C4-2B (cell line): ENCODE results near the gene CUX1.

Source experiments
- ZFX ChIP-seq: fragments of 450-650 bp; IDR thresholded peaks from 2 replicates; pipeline ENCODE4 v1.6.1; 2017
- TF ChIP-seq, protein P1 (sequence below): fragments of 450-650 bp; conservative IDR thresholded peaks from 2 replicates; pipeline ENCODE4 v1.5.1; 2017; ENCODE audit warnings: mild to moderate bottlenecking

DNA sequence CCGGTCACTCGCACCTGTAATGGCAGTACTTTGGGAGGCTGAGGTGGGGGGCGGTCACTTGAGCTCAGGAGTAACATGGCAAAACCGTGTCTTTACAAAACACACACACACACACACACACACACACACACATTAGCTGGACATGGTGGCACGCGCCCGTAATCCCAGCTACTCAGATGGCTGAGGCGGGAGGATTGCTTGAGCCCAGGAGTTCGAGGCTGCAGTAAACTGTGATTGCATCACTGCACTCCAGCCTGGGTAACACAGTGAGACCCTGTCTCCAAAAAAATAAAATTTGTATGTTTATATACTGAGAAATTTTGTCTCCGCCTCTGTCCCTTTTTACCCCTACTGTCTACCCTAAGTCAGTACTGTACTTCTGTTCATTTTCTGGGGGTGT, 86.6 kb downstream of the CUX1 start:
- TF ChIP-seq, protein P1, sequence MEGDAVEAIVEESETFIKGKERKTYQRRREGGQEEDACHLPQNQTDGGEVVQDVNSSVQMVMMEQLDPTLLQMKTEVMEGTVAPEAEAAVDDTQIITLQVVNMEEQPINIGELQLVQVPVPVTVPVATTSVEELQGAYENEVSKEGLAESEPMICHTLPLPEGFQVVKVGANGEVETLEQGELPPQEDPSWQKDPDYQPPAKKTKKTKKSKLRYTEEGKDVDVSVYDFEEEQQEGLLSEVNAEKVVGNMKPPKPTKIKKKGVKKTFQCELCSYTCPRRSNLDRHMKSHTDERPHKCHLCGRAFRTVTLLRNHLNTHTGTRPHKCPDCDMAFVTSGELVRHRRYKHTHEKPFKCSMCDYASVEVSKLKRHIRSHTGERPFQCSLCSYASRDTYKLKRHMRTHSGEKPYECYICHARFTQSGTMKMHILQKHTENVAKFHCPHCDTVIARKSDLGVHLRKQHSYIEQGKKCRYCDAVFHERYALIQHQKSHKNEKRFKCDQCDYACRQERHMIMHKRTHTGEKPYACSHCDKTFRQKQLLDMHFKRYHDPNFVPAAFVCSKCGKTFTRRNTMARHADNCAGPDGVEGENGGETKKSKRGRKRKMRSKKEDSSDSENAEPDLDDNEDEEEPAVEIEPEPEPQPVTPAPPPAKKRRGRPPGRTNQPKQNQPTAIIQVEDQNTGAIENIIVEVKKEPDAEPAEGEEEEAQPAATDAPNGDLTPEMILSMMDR = no peak
- no peak for TF ChIP-seq ZFX
